HTR-8/SVneo (cell line): ENCODE results near the gene HELZ2.
"Not testable (repeated sequence)": the region's sequence is repeated elsewhere in the genome, so short reads cannot be mapped to it uniquely, and the experiment has no call there.

ENCODE experiments used
- DNase-seq: peaks from one replicate; pipeline ENCODE4 v3.0.0; 2011; ENCODE audit warnings: low spot score, mixed read lengths; ENCODE audit not compliant: insufficient read length
- FAIRE-seq: peaks from 2 replicates; lab custom pipeline; 2011; peaks lifted over from hg19 to GRCh38; lab: Jason Lieb, UNC

The HELZ2 gene

GRCh38 chr20:63574156-63574828, at the start of gene HELZ2:
HELZ2 (minus strand) TSS chr20:63574239; CDS start chr20:63572385, 1,854 bp downstream.
- FAIRE-seq = peak; percentile 72
- DNase-seq = peak; percentile 98

- no peak for DNase-seq
- no peak for FAIRE-seq
These were observed 48.7 kb upstream of the HELZ2 start for GRCh38 chr20:63622732-63623131.

- DNase-seq (no peak), FAIRE-seq (no peak)
These were observed 48.1 kb upstream of the HELZ2 start for GRCh38 chr20:63622096-63622495.

GRCh38 chr20:63620991-63621390, 47.0 kb upstream of the HELZ2 start:
- FAIRE-seq = no peak
- DNase-seq = no peak

GRCh38 chr20:63619505-63619904, 45.5 kb upstream of the HELZ2 start:
- FAIRE-seq (no peak), DNase-seq (no peak)

- FAIRE-seq (peak; percentile 80), DNase-seq (no peak)
These were observed 45.0 kb upstream of the HELZ2 start for GRCh38 chr20:63619086-63619485.

GRCh38 chr20:63618291-63618980, 44.4 kb upstream of the HELZ2 start:
- FAIRE-seq = peak; percentile 83

GRCh38 chr20:63617876-63618265, 43.8 kb upstream of the HELZ2 start:
- FAIRE-seq (no peak), DNase-seq (no peak)

More at GRCh38 chr20:63618291-63618980, 44.4 kb upstream of the HELZ2 start:
- no peak for DNase-seq

GRCh38 chr20:63617092-63617875, 43.2 kb upstream of the HELZ2 start:
- DNase-seq = no peak
- FAIRE-seq = peak; percentile 90

- not testable (repeated sequence) for DNase-seq, FAIRE-seq
These were observed 40.0 kb upstream of the HELZ2 start for GRCh38 chr20:63613863-63614594.

GRCh38 chr20:63612276-63612931, 38.4 kb upstream of the HELZ2 start:
- DNase-seq = no peak
- peak; percentile 59 for FAIRE-seq

- DNase-seq (no peak), FAIRE-seq (no peak)
These were observed 37.6 kb upstream of the HELZ2 start for GRCh38 chr20:63611646-63612045.

GRCh38 chr20:63610581-63611435, 36.8 kb upstream of the HELZ2 start:
- no peak for DNase-seq
- no peak for FAIRE-seq

- FAIRE-seq (no peak), DNase-seq (no peak)
These were observed 32.6 kb upstream of the HELZ2 start for GRCh38 chr20:63606686-63607085.

GRCh38 chr20:63602321-63602720, 28.3 kb upstream of the HELZ2 start:
- FAIRE-seq = peak; percentile 23

GRCh38 chr20:63601679-63602078, 27.6 kb upstream of the HELZ2 start:
- DNase-seq, FAIRE-seq: not testable (repeated sequence)

More at GRCh38 chr20:63602321-63602720, 28.3 kb upstream of the HELZ2 start:
- DNase-seq = no peak

- peak; percentile 70 for FAIRE-seq
- no peak for DNase-seq
These were observed 25.5 kb upstream of the HELZ2 start for GRCh38 chr20:63599396-63600050.
